GM12878 (cell line): ENCODE data around the gene AQP3. TPM values are rescaled to one million over a fixed set of nuclear protein-coding genes. Genes with fewer than 3 reads are reported as not detected.

ENCODE experiments used
- ATAC-seq: fragments of 200-7000 bp; cut with Tn5 transposase; 3 replicates; pipeline ENCODE4 v1.9.1; 2020; ENCODE audit warnings: mild to moderate bottlenecking, moderate library complexity
- BruUV-seq: library from RNA; stranded (reverse); fragments of 400-500 nt; replicated peaks from 2 replicates; lab custom pipeline; 2021; lab: Mats Ljungman, UMichigan
- CTCF ChIA-PET: fragments of 300-600 bp; sonication (Branson Sonifier 250); formaldehyde crosslinking; extraction: SDS; loops from one replicate; lab custom pipeline; 2021; ENCODE audit warnings: inconsistent platforms; lab: Yijun Ruan, JAX
- POLR2A ChIA-PET: fragments of 350-600 bp; formaldehyde crosslinking; extraction: SDS; loops from one replicate; lab custom pipeline; 2021; ENCODE audit warnings: inconsistent platforms; lab: Charles Lee
- RAD21 ChIA-PET: fragments of 300-600 bp; sonication (Branson Sonifier 250); formaldehyde crosslinking; loops from one replicate; lab custom pipeline; 2023; ENCODE audit warnings: antibody characterized with exemption; ENCODE audit not compliant: unreplicated experiment; lab: Charles Lee
- SMC1A ChIA-PET: fragments of 300-600 bp; sonication (Branson Sonifier 250); formaldehyde crosslinking; loops from one replicate; lab custom pipeline; 2023; ENCODE audit not compliant: unreplicated experiment, uncharacterized antibody; lab: Charles Lee
- DNase-seq: peaks from one replicate; pipeline ENCODE4 v3.0.0-alpha.2; 2011; ENCODE audit warnings: low read depth, low spot score
- FAIRE-seq: peaks from 3 replicates; lab custom pipeline; 2011; peaks lifted over from hg19 to GRCh38; lab: Jason Lieb, UNC
- H2AFZ ChIP-seq: 2 replicates; pipeline ENCODE4 v1.6.0; 2011; ENCODE audit warnings: low read depth, low read length, control low read depth; ENCODE audit not compliant: control insufficient read depth
- H3K27ac ChIP-seq: 2 replicates; pipeline ENCODE4 v1.5.1; 2011; ENCODE audit warnings: control low read depth; ENCODE audit not compliant: control insufficient read depth, insufficient read depth
- H3K27me3 ChIP-seq, 2 experiments: replicated peaks in 1 of 2; 2 replicates each; pipeline versions ENCODE4 v1.6.0 to v1.6.1; 2011; ENCODE audit warnings: low read length in 1 of 2; ENCODE audit not compliant: control insufficient read depth in 2 of 2, insufficient read depth in 2 of 2
- H3K36me3 ChIP-seq, 2 experiments: 2 replicates each; pipeline ENCODE4 v1.5.1; 2011; ENCODE audit warnings: low read length in 1 of 2; ENCODE audit not compliant: control insufficient read depth in 2 of 2, insufficient read depth in 2 of 2
- H3K4me1 ChIP-seq: 2 replicates; pipeline ENCODE4 v1.6.1; 2011; ENCODE audit warnings: mild to moderate bottlenecking, low read length, moderate library complexity, mixed read lengths; ENCODE audit not compliant: control insufficient read depth, insufficient read depth
- H3K4me2 ChIP-seq: 2 replicates; pipeline ENCODE4 v1.6.0; 2011; ENCODE audit warnings: control low read depth; ENCODE audit not compliant: control insufficient read depth, insufficient read depth
- H3K4me3 ChIP-seq: fragments of 200-600 bp; sonication (generic); 2 replicates; pipeline ENCODE4 v1.5.1; 2016
- H3K79me2 ChIP-seq: 2 replicates; pipeline ENCODE4 v1.6.0; 2011; ENCODE audit warnings: low read length; ENCODE audit not compliant: control insufficient read depth, insufficient read depth
- H3K9ac ChIP-seq: 2 replicates; pipeline ENCODE4 v1.8.0; 2011; ENCODE audit warnings: low read length, control low read depth, mixed read lengths; ENCODE audit not compliant: control insufficient read depth, insufficient read depth
- H3K9me3 ChIP-seq: replicated peaks from 3 replicates; pipeline ENCODE4 v1.5.1; 2011; ENCODE audit warnings: mild to moderate bottlenecking, low read length; ENCODE audit not compliant: control insufficient read depth, insufficient read depth
- H4K20me1 ChIP-seq: 2 replicates; pipeline ENCODE4 v1.6.0; 2011; ENCODE audit not compliant: control insufficient read depth, insufficient read depth
- BHLHE40 ChIP-seq, 2 experiments: fragments of 450-650 bp in 1 of 2; IDR thresholded peaks; 2 replicates each; pipeline ENCODE4 v1.6.1; 2011 to 2017; ENCODE audit warnings: low read depth in 2 of 2, borderline replicate concordance in 1 of 2, improper control_type of control experiment in 1 of 2, low read length in 1 of 2, mild to moderate bottlenecking in 1 of 2
- DPF2 ChIP-seq: fragments of 450-650 bp; IDR thresholded peaks from 2 replicates; pipeline ENCODE4 v1.6.1; 2017; ENCODE audit warnings: mild to moderate bottlenecking
- EED ChIP-seq: sonication (generic); IDR thresholded peaks from 2 replicates; pipeline ENCODE4 v1.6.1; 2016; ENCODE audit warnings: antibody characterized with exemption, low read depth
- GATAD2B ChIP-seq: fragments of 450-650 bp; conservative IDR thresholded peaks from 2 replicates; pipeline ENCODE4 v1.6.1; 2017; ENCODE audit warnings: low read depth, mild to moderate bottlenecking, moderate library complexity
- KDM1A ChIP-seq: fragments of 200-600 bp; sonication (generic); IDR thresholded peaks from 2 replicates; pipeline ENCODE4 v1.6.1; 2016; ENCODE audit warnings: borderline replicate concordance
- LARP7 ChIP-seq: fragments of 450-650 bp; IDR thresholded peaks from 2 replicates; pipeline ENCODE4 v1.6.1; 2017; ENCODE audit warnings: mild to moderate bottlenecking
- NBN ChIP-seq: fragments of 450-650 bp; IDR thresholded peaks from 2 replicates; pipeline ENCODE4 v1.6.1; 2016
- NFXL1 ChIP-seq: fragments of 450-650 bp; IDR thresholded peaks from 2 replicates; pipeline ENCODE4 v1.6.1; 2017; ENCODE audit warnings: antibody characterized with exemption, mild to moderate bottlenecking, borderline replicate concordance
- NFYB ChIP-seq: IDR thresholded peaks from 2 replicates; pipeline ENCODE4 v1.6.1; 2011; ENCODE audit warnings: low read depth, mild to moderate bottlenecking, low read length, improper control_type of control experiment, moderate library complexity; ENCODE audit not compliant: insufficient read depth
- NR2C2 ChIP-seq: IDR thresholded peaks from 2 replicates; pipeline ENCODE4 v1.6.1; 2011; ENCODE audit warnings: borderline replicate concordance, low read depth; ENCODE audit not compliant: control insufficient read depth, insufficient read length
- PAX8 ChIP-seq: fragments of 450-650 bp; IDR thresholded peaks from 2 replicates; pipeline ENCODE4 v1.6.1; 2017; ENCODE audit warnings: mild to moderate bottlenecking, moderate library complexity
- TCF12 ChIP-seq: IDR thresholded peaks from 2 replicates; pipeline ENCODE4 v1.6.1; 2011; ENCODE audit warnings: low read depth, mild to moderate bottlenecking, low read length
- WGBS: methylation state at CpG from one replicate; pipeline ENCODE4 v1.1.6; 2016; ENCODE audit warnings: low lambda C conversion rate; ENCODE audit not compliant: insufficient replicate concordance, insufficient coverage; ENCODE audit errors: missing lambda C conversion rate; 5-methylcytosine and 5-hydroxymethylcytosine counted together
- in situ Hi-C: fragments of 300-500 bp; cut with MboI; formaldehyde crosslinking; loops from 9 replicates; pipeline ENCODE4 v1.14.3; 2018; ENCODE audit warnings: mixed read lengths
- intact Hi-C: fragments of 100-400 bp; cut with micrococcal nuclease; formaldehyde crosslinking; loops from one replicate; pipeline ENCODE4 v1.14.2; 2022; ENCODE audit not compliant: unreplicated experiment
- polyA plus RNA-seq, 11 experiments: library from polyadenylated mRNA; depleted of rRNA in 4 of 11; unstranded in 6 of 11; stranded (reverse) in 5 of 11; fragments of >200 nt; fragmentation: Nextera tagmentation in 4 of 11; fragmentation: Illumina TruSeq in 1 of 11; extraction: Ambion mirVana in 4 of 11; extraction: Trizol in 1 of 11; gene quantifications; 1 replicate in 1 of 11; 2 replicates in 10 of 11; pipeline versions ENCODE4 v1.2.1 to v1.2.3, GENCODE V29; 2011 to 2016; ENCODE audit warnings: inconsistent platforms in 2 of 11, missing spikeins in 2 of 11, low read depth in 1 of 11
- total RNA-seq, 4 experiments: library from RNA; depleted of rRNA in 3 of 4; stranded (reverse); fragments of >200 nt in 3 of 4; fragmentation: Illumina TruSeq in 1 of 4; extraction: Trizol in 1 of 4; gene quantifications; 2 replicates each; pipeline versions ENCODE4 v1.2.1 to v1.2.3, GENCODE V29; 2013 to 2021
- TF ChIP-seq, protein P1 (sequence below): IDR thresholded peaks from 2 replicates; pipeline ENCODE4 v1.6.1; 2011; ENCODE audit warnings: borderline replicate concordance, low read depth, mild to moderate bottlenecking, moderate library complexity, low read length; ENCODE audit not compliant: insufficient read depth, poor library complexity, severe bottlenecking
- TF ChIP-seq, protein P2 (sequence below): IDR thresholded peaks from 2 replicates; pipeline ENCODE4 v1.6.1; 2012; ENCODE audit warnings: low read depth, low read length, improper control_type of control experiment
- TF ChIP-seq, protein P3 (sequence below): IDR thresholded peaks from 2 replicates; pipeline ENCODE4 v1.6.1; 2012; ENCODE audit warnings: low read depth, low read length, improper control_type of control experiment
- TF ChIP-seq, protein P4 (sequence below): fragments of 450-650 bp; IDR thresholded peaks from 2 replicates; pipeline ENCODE4 v1.6.1; 2017; ENCODE audit warnings: mild to moderate bottlenecking
- TF ChIP-seq, protein P5 (sequence below): fragments of 450-650 bp; IDR thresholded peaks from 2 replicates; pipeline ENCODE4 v1.6.1; 2017; ENCODE audit warnings: mild to moderate bottlenecking, low read depth, inconsistent platforms; ENCODE audit not compliant: poor library complexity, severe bottlenecking

AQP3 gene
- total and polyA plus RNA-seq, 10 of the 15 experiments (the other 5 are each of a cell fraction or from before 2014, with no cell fraction given) = 0.60 to 11.8 (median 4.5) TPM

DNA sequence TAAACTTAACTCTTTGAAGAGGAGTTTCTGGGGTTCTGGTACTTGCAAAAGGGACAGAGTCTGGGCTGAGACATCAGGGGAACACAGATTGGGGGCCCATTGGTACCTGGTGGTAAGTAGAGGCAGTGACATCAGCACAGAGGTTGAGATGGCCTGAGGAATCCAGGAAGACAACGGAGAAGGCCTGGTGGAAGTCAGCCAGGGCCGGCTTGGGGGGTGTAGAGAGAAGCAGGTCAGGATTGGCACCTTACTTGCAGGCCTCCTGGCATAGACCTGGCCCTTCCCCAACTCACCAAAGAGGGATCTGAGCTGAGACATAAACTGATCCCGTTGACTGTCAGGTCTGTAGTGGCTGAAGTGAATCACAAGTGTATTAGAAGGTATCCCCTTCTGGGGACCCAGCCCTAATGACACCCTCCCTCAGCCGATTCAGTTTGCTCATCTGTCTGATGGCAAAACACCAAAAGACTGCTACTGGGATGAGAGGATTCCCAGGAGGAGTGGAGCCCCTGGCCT lies 20.9 kb upstream of the AQP3 start:
- Histone ChIP-seq H2AFZ (no peak overlapping the region), H3K9me3 (no peaks in the 10 kb centered on the region), H3K79me2 (peaks cover 16% of the 10 kb centered on the region), H3K4me2 (no peak overlapping the region), H3K27ac (no peak overlapping the region), H4K20me1 (no peaks in the 10 kb centered on the region), H3K4me1 (peaks cover 7% of the 10 kb centered on the region), H3K4me3 (no peak overlapping the region), H3K9ac (no peak overlapping the region), H3K36me3 (peaks cover 33 to 52% of the 10 kb centered on the region in 2 experiments), H3K27me3 (no peaks in the 10 kb centered on the region)
- ATAC-seq (no peak), FAIRE-seq (no peak), DNase-seq (no peak)
- POLR2A ChIA-PET = no interaction called here
- SMC1A ChIA-PET = interaction anchor here (1.1 to 2.6 kb wide), 5 partner anchors 15 to 96 kb away, joined by 3 to 17 read pairs (median 4); no protein-coding TSS in a partner anchor
- CTCF ChIA-PET = interaction anchor here (2.0 to 14.3 kb wide), 6 partner anchors 15 to 181 kb away, joined by 14 to 154 read pairs (median 41); no protein-coding TSS in a partner anchor
- RAD21 ChIA-PET = interaction anchor here (2.5 to 3.8 kb wide), 3 partner anchors 10 to 64 kb away, joined by 9 to 39 read pairs (median 18); no protein-coding TSS in a partner anchor
- in situ Hi-C loops = no loop called here
- TF ChIP-seq NBN (no peak), BHLHE40 (IDR thresholded peaks at IDR 0.05; ENCODE audit: borderline replicate concordance in 1 of 2, low read depth in 2 of 2, low read length in 1 of 2) (no peak), EED (no peak), KDM1A (no peak), NFYB (no peak), TCF12 (no peak), NR2C2 (no peak), NFXL1 (no peak), LARP7 (no peak), PAX8 (no peak), DPF2 (no peak), GATAD2B (no peak)
- TF ChIP-seq, protein P1, sequence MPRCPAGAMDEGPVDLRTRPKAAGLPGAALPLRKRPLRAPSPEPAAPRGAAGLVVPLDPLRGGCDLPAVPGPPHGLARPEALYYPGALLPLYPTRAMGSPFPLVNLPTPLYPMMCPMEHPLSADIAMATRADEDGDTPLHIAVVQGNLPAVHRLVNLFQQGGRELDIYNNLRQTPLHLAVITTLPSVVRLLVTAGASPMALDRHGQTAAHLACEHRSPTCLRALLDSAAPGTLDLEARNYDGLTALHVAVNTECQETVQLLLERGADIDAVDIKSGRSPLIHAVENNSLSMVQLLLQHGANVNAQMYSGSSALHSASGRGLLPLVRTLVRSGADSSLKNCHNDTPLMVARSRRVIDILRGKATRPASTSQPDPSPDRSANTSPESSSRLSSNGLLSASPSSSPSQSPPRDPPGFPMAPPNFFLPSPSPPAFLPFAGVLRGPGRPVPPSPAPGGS = no peak
- TF ChIP-seq, protein P2, sequence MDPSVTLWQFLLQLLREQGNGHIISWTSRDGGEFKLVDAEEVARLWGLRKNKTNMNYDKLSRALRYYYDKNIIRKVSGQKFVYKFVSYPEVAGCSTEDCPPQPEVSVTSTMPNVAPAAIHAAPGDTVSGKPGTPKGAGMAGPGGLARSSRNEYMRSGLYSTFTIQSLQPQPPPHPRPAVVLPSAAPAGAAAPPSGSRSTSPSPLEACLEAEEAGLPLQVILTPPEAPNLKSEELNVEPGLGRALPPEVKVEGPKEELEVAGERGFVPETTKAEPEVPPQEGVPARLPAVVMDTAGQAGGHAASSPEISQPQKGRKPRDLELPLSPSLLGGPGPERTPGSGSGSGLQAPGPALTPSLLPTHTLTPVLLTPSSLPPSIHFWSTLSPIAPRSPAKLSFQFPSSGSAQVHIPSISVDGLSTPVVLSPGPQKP = no peak
- TF ChIP-seq, protein P3, sequence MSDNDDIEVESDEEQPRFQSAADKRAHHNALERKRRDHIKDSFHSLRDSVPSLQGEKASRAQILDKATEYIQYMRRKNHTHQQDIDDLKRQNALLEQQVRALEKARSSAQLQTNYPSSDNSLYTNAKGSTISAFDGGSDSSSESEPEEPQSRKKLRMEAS = no peak
- TF ChIP-seq, protein P4, sequence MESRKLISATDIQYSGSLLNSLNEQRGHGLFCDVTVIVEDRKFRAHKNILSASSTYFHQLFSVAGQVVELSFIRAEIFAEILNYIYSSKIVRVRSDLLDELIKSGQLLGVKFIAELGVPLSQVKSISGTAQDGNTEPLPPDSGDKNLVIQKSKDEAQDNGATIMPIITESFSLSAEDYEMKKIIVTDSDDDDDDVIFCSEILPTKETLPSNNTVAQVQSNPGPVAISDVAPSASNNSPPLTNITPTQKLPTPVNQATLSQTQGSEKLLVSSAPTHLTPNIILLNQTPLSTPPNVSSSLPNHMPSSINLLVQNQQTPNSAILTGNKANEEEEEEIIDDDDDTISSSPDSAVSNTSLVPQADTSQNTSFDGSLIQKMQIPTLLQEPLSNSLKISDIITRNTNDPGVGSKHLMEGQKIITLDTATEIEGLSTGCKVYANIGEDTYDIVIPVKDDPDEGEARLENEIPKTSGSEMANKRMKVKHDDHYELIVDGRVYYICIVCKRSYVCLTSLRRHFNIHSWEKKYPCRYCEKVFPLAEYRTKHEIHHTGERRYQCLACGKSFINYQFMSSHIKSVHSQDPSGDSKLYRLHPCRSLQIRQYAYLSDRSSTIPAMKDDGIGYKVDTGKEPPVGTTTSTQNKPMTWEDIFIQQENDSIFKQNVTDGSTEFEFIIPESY = no peak
- TF ChIP-seq, protein P5, sequence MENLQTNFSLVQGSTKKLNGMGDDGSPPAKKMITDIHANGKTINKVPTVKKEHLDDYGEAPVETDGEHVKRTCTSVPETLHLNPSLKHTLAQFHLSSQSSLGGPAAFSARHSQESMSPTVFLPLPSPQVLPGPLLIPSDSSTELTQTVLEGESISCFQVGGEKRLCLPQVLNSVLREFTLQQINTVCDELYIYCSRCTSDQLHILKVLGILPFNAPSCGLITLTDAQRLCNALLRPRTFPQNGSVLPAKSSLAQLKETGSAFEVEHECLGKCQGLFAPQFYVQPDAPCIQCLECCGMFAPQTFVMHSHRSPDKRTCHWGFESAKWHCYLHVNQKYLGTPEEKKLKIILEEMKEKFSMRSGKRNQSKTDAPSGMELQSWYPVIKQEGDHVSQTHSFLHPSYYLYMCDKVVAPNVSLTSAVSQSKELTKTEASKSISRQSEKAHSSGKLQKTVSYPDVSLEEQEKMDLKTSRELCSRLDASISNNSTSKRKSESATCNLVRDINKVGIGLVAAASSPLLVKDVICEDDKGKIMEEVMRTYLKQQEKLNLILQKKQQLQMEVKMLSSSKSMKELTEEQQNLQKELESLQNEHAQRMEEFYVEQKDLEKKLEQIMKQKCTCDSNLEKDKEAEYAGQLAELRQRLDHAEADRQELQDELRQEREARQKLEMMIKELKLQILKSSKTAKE = no peak
- no TSS peak for BruUV-seq
- WGBS = 80% methylated on average over 4 of the region's 4 CpGs
- intact Hi-C loops = no loop called here
